ENCODE measurements around the gene SDR42E2.
"Not testable (repeated sequence)": the region's sequence is repeated elsewhere in the genome, so short reads cannot be mapped to it uniquely, and the experiment has no call there.

SDR42E2 gene

DNA sequence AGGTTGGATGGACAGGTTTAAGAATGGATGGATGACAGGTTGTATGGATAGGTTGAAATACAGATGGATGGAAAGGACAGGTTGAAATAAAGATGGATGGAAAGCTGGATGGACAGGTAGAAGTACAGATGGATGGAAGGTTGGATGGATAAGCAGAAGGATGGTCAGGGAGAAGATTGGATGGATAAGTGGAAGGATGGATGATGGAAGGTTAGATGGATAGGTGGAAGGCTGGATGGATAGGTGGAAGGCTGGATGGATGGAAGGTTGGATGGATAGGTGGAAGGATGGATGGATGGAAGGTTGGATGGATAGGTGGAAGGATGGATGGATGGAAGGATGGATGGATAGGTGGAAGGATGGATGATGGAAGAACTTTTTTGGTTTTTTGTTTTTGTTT lies 905 bp upstream of the SDR42E2 start:
- Histone ChIP-seq H3K4me1 (ENCODE audit: control insufficient read depth in 2 of 2, insufficient read depth in 2 of 2, low read length in 2 of 2) (no peaks in the 10 kb centered on the region), H3K36me3 (ENCODE audit: control insufficient read depth in 2 of 2, insufficient read depth in 2 of 2, low read length in 2 of 2) (no peaks in the 10 kb centered on the region), H3K27ac (ENCODE audit: low read depth in 2 of 2, low read length in 2 of 2) (no peak overlapping the region), H3K27me3 (ENCODE audit: control insufficient read depth in 2 of 2, insufficient read depth in 2 of 2, low read length in 2 of 2) (peaks cover 5 to 15% of the 10 kb centered on the region in 2 donors), H3K9ac (ENCODE audit: low read depth in 1 of 2, low read length in 2 of 2) (no peak overlapping the region), H3K4me3 (ENCODE audit: low read length in 2 of 2) (no peak overlapping the region), H3K9me3 (ENCODE audit: control insufficient read depth in 2 of 2, low read length in 2 of 2) (no peaks in the 10 kb centered on the region)

DNA sequence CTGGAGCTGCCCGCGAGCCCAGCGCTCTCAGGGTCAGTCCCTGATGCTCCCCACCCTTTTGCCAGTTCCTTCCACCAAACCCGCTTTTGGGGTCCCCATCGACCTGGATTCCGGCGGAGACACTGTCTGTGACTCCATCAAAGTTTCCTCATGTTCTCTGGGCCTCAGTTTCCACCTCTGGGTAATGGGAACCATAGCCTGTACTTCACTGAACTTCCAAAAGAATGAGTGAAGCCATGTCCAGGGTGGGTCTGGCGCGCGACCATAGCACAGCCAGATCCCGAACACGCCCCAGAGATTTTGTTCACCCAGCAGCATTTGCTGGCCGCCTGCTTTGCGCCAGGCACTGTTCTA lies 327 bp downstream of the SDR42E2 start:
- Histone ChIP-seq H3K4me3 (ENCODE audit: low read length in 2 of 2) (no peak overlapping the region), H3K36me3 (ENCODE audit: control insufficient read depth in 2 of 2, insufficient read depth in 2 of 2, low read length in 2 of 2) (no peaks in the 10 kb centered on the region)

DNA sequence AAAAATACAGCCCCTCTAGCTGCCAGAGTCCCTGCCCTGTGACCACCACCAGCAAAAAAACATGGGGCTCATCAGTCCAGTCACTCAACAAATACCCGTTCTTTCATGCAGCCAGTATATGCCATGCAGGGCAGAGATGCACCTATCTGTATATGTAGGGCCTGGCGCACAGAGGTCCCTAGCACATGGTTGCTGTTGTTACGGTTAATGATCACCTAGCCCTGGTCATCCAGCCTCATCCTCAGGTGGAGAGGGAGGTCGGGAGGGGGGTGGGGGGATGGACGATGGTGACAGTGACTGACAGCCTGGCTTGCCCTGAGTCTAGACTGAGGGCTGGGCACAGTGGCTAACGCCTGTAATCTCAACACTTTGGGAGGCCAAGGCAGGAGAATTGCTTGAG lies 1.5 kb downstream of the SDR42E2 start:
- H3K4me3 ChIP-seq (ENCODE audit: low read length in 2 of 2), result no peak overlapping the region
- H3K9ac ChIP-seq (ENCODE audit: low read depth in 1 of 2, low read length in 2 of 2), result no peak overlapping the region
- H3K27ac ChIP-seq (ENCODE audit: low read depth in 2 of 2, low read length in 2 of 2), result no peak overlapping the region
- H3K36me3 ChIP-seq (ENCODE audit: control insufficient read depth in 2 of 2, insufficient read depth in 2 of 2, low read length in 2 of 2), result no peaks in the 10 kb centered on the region
- H3K9me3 ChIP-seq (ENCODE audit: control insufficient read depth in 2 of 2, low read length in 2 of 2), result no peaks in the 10 kb centered on the region
- no peaks in the 10 kb centered on the region for H3K4me1 ChIP-seq (ENCODE audit: control insufficient read depth in 2 of 2, insufficient read depth in 2 of 2, low read length in 2 of 2)
- H3K27me3 ChIP-seq (ENCODE audit: control insufficient read depth in 2 of 2, insufficient read depth in 2 of 2, low read length in 2 of 2), result peaks cover 5 to 15% of the 10 kb centered on the region in 2 donors

More for the DNA sequence above, 327 bp downstream of the SDR42E2 start:
- Histone ChIP-seq H3K27ac (ENCODE audit: low read depth in 2 of 2, low read length in 2 of 2) (no peak overlapping the region), H3K9me3 (ENCODE audit: control insufficient read depth in 2 of 2, low read length in 2 of 2) (no peaks in the 10 kb centered on the region), H3K9ac (ENCODE audit: low read depth in 1 of 2, low read length in 2 of 2) (no peak overlapping the region), H3K27me3 (ENCODE audit: control insufficient read depth in 2 of 2, insufficient read depth in 2 of 2, low read length in 2 of 2) (peaks cover 5 to 15% of the 10 kb centered on the region in 2 donors), H3K4me1 (ENCODE audit: control insufficient read depth in 2 of 2, insufficient read depth in 2 of 2, low read length in 2 of 2) (no peaks in the 10 kb centered on the region)

DNA sequence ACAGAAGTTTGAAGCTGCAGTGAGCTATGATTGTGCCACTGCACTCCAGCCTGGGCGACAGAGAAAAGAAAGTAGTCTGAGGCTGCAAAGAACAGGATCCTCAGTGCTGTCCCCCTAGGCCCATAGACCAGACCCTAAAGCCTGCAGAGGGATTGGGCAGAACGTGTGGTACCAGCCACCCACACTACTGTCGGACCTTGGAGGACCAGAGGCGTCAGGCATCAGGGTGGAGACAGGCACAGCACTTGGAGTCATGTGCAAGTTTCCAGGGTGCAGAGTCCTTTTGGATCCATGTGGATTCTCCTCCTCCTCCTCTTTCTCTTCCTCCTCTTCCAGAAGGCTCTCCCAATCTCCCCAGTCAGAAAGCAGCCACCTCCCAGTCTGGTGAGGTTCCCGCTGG lies 2.2 kb downstream of the SDR42E2 start:
- Histone ChIP-seq H3K27ac (ENCODE audit: low read depth in 2 of 2, low read length in 2 of 2) (no peak overlapping the region), H3K9ac (ENCODE audit: low read depth in 1 of 2, low read length in 2 of 2) (no peak overlapping the region), H3K4me3 (ENCODE audit: low read length in 2 of 2) (no peak overlapping the region), H3K4me1 (ENCODE audit: control insufficient read depth in 2 of 2, insufficient read depth in 2 of 2, low read length in 2 of 2) (no peaks in the 10 kb centered on the region), H3K36me3 (ENCODE audit: control insufficient read depth in 2 of 2, insufficient read depth in 2 of 2, low read length in 2 of 2) (no peaks in the 10 kb centered on the region), H3K9me3 (ENCODE audit: control insufficient read depth in 2 of 2, low read length in 2 of 2) (no peaks in the 10 kb centered on the region), H3K27me3 (ENCODE audit: control insufficient read depth in 2 of 2, insufficient read depth in 2 of 2, low read length in 2 of 2) (peaks cover 5 to 15% of the 10 kb centered on the region in 2 donors)

DNA sequence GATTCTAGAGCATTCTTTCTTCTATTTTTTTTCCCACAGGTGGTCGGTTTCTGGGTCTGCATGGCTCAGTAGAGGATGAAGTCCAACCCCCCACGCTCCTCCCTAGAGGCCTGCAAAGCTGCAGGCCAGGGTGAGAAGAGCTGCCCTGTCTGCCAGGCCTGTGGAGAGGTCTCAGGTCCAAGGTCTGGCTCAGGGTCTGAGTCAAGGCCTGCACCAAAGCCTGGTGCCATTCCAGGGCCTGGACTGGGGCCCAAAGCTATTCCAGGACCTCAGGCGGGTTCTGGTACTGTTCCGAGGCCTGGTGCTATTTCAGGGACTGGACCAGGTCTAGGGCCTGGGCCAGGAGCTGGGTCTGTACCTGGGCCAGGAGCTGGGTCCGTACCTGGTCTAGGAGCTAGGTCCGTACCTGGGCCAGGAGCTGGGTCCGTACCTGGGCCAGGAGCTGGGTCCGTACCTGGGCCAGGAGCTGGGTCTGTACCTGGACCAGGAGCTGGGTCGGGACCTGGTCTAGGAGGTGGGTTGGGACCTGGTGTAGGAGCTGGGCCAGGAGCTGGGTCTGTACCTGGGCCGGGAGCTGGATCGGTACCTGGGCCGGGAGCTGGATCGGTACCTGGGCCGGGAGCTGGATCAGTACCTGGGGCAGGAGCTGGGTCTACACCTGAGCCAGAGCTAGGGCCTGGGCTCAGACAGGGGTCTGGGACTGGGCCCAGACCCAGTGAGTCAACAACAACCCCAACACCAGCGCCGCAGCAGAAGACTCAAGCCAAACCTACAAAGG lies 3.4 kb downstream of the SDR42E2 start:
- no peak overlapping the region for H3K9ac ChIP-seq (ENCODE audit: low read depth in 1 of 2, low read length in 2 of 2)
- H3K27me3 ChIP-seq (ENCODE audit: control insufficient read depth in 2 of 2, insufficient read depth in 2 of 2, low read length in 2 of 2), result peaks cover 5 to 13% of the 10 kb centered on the region in 2 donors
- H3K36me3 ChIP-seq (ENCODE audit: control insufficient read depth in 2 of 2, insufficient read depth in 2 of 2, low read length in 2 of 2), result no peaks in the 10 kb centered on the region
- no peak overlapping the region for H3K27ac ChIP-seq (ENCODE audit: low read depth in 2 of 2, low read length in 2 of 2)
- no peak overlapping the region for H3K4me3 ChIP-seq (ENCODE audit: low read length in 2 of 2)
- no peaks in the 10 kb centered on the region for H3K9me3 ChIP-seq (ENCODE audit: control insufficient read depth in 2 of 2, low read length in 2 of 2)
- H3K4me1 ChIP-seq (ENCODE audit: control insufficient read depth in 2 of 2, insufficient read depth in 2 of 2, low read length in 2 of 2), result no peaks in the 10 kb centered on the region

DNA sequence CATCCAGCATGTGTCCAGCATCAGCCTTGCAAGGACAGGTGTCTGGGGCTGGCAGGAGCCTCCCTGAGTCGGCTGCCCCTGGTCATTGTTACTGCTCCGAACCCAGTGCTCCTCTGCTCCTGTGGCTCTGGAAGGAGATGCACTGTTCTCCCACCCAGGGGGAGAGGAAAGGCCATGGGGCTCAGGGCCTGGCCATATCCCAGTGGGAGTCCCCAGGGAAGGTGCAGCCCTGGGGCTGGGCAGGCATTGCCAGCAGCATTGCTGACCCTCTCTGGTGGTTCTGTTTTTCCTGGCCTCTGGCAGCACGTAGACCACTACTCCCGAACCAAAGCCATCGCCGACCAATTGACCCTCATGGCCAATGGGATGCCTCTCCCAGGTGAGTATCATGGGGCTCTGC lies 9.6 kb downstream of the SDR42E2 start:
- no peaks in the 10 kb centered on the region for H3K36me3 ChIP-seq (ENCODE audit: control insufficient read depth in 2 of 2, insufficient read depth in 2 of 2, low read length in 2 of 2)
- no peak overlapping the region for H3K9ac ChIP-seq (ENCODE audit: low read depth in 1 of 2, low read length in 2 of 2)

DNA sequence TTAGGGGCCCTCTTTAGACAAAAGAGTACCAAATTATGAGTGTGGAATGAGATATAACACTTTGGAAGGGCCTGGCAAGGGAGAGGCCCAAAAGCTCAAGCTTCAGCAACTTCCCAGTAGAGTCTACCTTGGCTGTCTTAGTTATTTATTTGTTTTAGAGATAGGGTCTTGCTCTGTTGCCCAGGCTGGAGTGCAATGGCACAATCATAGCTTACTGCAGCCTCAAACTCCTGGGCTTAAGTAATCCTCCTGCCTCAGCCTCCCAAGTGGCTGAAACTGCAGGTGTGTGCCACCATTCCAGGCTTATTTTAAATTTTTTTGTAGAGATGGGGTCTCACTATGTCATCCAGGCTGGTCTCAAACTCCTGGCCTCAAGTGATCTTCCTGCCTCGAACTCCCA lies 10.3 kb downstream of the SDR42E2 start:
- not testable (repeated sequence) for H3K9me3 ChIP-seq (ENCODE audit: control insufficient read depth in 2 of 2, low read length in 2 of 2); H3K27ac ChIP-seq (ENCODE audit: low read depth in 2 of 2, low read length in 2 of 2); H3K4me1 ChIP-seq (ENCODE audit: control insufficient read depth in 2 of 2, insufficient read depth in 2 of 2, low read length in 2 of 2); H3K4me3 ChIP-seq (ENCODE audit: low read length in 2 of 2); H3K36me3 ChIP-seq (ENCODE audit: control insufficient read depth in 2 of 2, insufficient read depth in 2 of 2, low read length in 2 of 2); H3K27me3 ChIP-seq (ENCODE audit: control insufficient read depth in 2 of 2, insufficient read depth in 2 of 2, low read length in 2 of 2); H3K9ac ChIP-seq (ENCODE audit: low read depth in 1 of 2, low read length in 2 of 2)

More for the DNA sequence above, 9.6 kb downstream of the SDR42E2 start:
- Histone ChIP-seq H3K4me1 (ENCODE audit: control insufficient read depth in 2 of 2, insufficient read depth in 2 of 2, low read length in 2 of 2) (no peaks in the 10 kb centered on the region), H3K9me3 (ENCODE audit: control insufficient read depth in 2 of 2, low read length in 2 of 2) (no peaks in the 10 kb centered on the region), H3K27ac (ENCODE audit: low read depth in 2 of 2, low read length in 2 of 2) (no peak overlapping the region), H3K4me3 (ENCODE audit: low read length in 2 of 2) (no peak overlapping the region), H3K27me3 (ENCODE audit: control insufficient read depth in 2 of 2, insufficient read depth in 2 of 2, low read length in 2 of 2) (no peaks in the 10 kb centered on the region)

DNA sequence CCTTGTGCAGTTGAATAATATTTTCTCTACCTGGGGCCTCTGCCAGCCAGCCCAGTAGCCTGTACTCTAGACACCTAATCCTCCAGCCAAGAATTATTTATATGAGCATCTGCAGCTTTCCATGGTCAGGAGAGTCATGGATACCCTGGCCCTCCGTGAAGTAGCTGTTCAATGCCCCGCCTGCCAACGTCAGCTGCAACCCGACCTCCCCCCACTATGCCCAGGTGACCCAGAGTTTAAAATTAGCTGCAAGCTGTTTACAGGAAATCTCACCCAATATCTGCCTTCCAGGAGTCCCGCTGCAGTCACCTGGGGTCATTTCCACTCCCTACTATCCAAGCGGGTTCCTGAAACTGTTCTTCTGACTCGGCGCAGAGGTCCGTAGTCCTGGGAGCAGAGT lies 12.3 kb downstream of the SDR42E2 start:
- no peak overlapping the region for H3K9ac ChIP-seq (ENCODE audit: low read depth in 1 of 2, low read length in 2 of 2)
- no peaks in the 10 kb centered on the region for H3K36me3 ChIP-seq (ENCODE audit: control insufficient read depth in 2 of 2, insufficient read depth in 2 of 2, low read length in 2 of 2)
- H3K27ac ChIP-seq (ENCODE audit: low read depth in 2 of 2, low read length in 2 of 2), result no peak overlapping the region
- no peaks in the 10 kb centered on the region for H3K4me1 ChIP-seq (ENCODE audit: control insufficient read depth in 2 of 2, insufficient read depth in 2 of 2, low read length in 2 of 2)
- H3K4me3 ChIP-seq (ENCODE audit: low read length in 2 of 2), result no peak overlapping the region
- no peaks in the 10 kb centered on the region for H3K27me3 ChIP-seq (ENCODE audit: control insufficient read depth in 2 of 2, insufficient read depth in 2 of 2, low read length in 2 of 2)
- no peaks in the 10 kb centered on the region for H3K9me3 ChIP-seq (ENCODE audit: control insufficient read depth in 2 of 2, low read length in 2 of 2)

DNA sequence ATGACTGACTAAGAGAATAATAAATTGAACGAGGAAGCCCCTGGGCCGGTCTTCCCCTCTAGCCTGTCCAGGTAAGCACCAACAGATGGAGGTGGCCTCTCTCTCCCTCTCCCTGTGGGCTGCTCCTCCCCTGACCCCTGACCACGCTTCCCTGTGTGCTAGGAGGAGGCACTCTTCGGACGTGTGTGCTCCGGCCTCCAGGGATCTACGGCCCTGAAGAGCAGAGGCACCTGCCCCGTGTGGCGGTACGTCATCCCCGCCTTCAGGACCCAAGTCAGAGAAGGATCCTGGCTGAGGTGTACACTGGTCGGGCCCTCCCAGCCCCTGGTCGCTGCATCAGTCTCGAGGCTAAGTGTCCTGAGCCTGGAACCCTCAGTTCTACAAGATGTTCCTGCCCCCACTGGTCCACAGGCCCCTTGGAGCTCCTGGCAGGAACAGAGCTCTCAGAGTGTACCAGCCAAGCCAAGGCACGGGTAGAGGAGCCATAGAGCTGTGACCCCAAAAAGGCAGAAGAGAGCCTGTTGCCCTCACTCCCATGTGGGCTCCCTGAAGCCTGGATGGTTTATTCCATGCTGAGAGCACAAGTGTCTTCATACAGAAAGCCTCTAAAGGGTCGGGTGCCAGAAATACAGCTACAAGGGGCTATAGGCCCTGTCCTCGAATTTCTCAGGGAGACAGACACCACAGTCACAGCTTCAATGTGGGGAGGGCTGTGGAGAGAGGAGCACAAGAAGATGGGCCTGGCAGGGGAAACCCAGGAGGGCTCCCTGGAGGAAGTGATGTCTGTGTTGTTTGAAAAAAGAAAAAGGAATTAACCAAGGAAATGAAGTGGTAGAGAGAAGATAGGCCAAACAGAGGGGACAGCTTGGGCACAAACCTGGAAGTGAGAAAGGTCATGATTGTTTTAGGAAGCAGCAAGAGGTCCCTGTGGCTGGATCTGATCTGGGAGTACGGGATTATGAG lies 15.9 kb downstream of the SDR42E2 start:
- H3K4me3 ChIP-seq (ENCODE audit: low read length in 2 of 2), result no peak overlapping the region
- H3K36me3 ChIP-seq (ENCODE audit: control insufficient read depth in 2 of 2, insufficient read depth in 2 of 2, low read length in 2 of 2), result no peaks in the 10 kb centered on the region
- H3K9me3 ChIP-seq (ENCODE audit: control insufficient read depth in 2 of 2, low read length in 2 of 2), result no peaks in the 10 kb centered on the region
- H3K27me3 ChIP-seq (ENCODE audit: control insufficient read depth in 2 of 2, insufficient read depth in 2 of 2, low read length in 2 of 2), result no peaks in the 10 kb centered on the region
- no peak overlapping the region for H3K27ac ChIP-seq (ENCODE audit: low read depth in 2 of 2, low read length in 2 of 2)
- H3K9ac ChIP-seq (ENCODE audit: low read depth in 1 of 2, low read length in 2 of 2), result no peak overlapping the region
- H3K4me1 ChIP-seq (ENCODE audit: control insufficient read depth in 2 of 2, insufficient read depth in 2 of 2, low read length in 2 of 2), result no peaks in the 10 kb centered on the region

DNA sequence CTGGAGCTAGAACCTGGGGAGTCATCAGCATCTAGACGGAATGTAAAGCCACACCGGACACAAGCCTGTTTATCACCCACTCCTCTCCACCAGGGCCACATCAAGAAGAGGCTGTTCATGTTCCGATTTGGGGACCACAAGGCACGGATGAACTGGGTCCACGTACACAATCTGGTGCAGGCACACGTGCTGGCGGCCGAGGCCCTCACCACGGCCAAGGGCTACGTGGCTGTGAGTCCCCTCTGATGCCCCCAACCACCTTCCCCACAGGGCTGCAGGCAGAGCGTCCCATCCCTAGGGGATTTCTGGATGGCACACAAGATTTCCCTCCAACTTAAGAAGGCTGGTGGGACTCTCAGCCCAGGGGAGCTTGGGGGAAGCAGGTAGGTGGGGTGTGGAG lies 19.1 kb downstream of the SDR42E2 start:
- H3K9ac ChIP-seq (ENCODE audit: low read depth in 1 of 2, low read length in 2 of 2), result no peak overlapping the region
- H3K36me3 ChIP-seq (ENCODE audit: control insufficient read depth in 2 of 2, insufficient read depth in 2 of 2, low read length in 2 of 2), result no peaks in the 10 kb centered on the region
- no peak overlapping the region for H3K27ac ChIP-seq (ENCODE audit: low read depth in 2 of 2, low read length in 2 of 2)
- no peaks in the 10 kb centered on the region for H3K27me3 ChIP-seq (ENCODE audit: control insufficient read depth in 2 of 2, insufficient read depth in 2 of 2, low read length in 2 of 2)
- H3K4me1 ChIP-seq (ENCODE audit: control insufficient read depth in 2 of 2, insufficient read depth in 2 of 2, low read length in 2 of 2), result no peaks in the 10 kb centered on the region
- H3K9me3 ChIP-seq (ENCODE audit: control insufficient read depth in 2 of 2, low read length in 2 of 2), result no peaks in the 10 kb centered on the region
- no peak overlapping the region for H3K4me3 ChIP-seq (ENCODE audit: low read length in 2 of 2)

Measured in mucosa of rectum (tissue), 2 donors.